ENCODE results near the gene YES1. TPM values are rescaled to one million over a fixed set of nuclear protein-coding genes. Genes with fewer than 3 reads are reported as not detected.

The YES1 gene
- total RNA-seq, 1 donor from 2014 or later = 56.0 TPM

GRCh38 chr18:709771-710170, 102.3 kb downstream of the YES1 start:
- Histone ChIP-seq H3K9me3 (no peaks in the 10 kb centered on the region), H3K4me3 (no peak overlapping the region), H3K36me3 (peaks cover 17% of the 10 kb centered on the region), H3K4me1 (peaks cover 18% of the 10 kb centered on the region), H3K27me3 (no peaks in the 10 kb centered on the region), H3K27ac (no peak overlapping the region)
- no peak for TF ChIP-seq CTCF (IDR thresholded peaks at IDR 0.05)
- no peak for ATAC-seq
- no peak for DNase-seq
- intact Hi-C loops (cut with DNase I) = no loop called here

- Histone ChIP-seq H3K27ac (no peak overlapping the region), H3K4me3 (no peak overlapping the region), H3K36me3 (peaks cover 22% of the 10 kb centered on the region), H3K9me3 (no peaks in the 10 kb centered on the region), H3K4me1 (peaks cover 18% of the 10 kb centered on the region), H3K27me3 (no peaks in the 10 kb centered on the region)
- no peak for TF ChIP-seq CTCF (IDR thresholded peaks at IDR 0.05)
- intact Hi-C loops (cut with DNase I) = no loop called here
- DNase-seq (no peak), ATAC-seq (no peak)
These were observed 103.9 kb downstream of the YES1 start for GRCh38 chr18:708096-708495.

GRCh38 chr18:706405-706804, 105.6 kb downstream of the YES1 start:
- Histone ChIP-seq H3K27ac (no peak overlapping the region), H3K4me3 (no peak overlapping the region), H3K36me3 (peaks cover 22% of the 10 kb centered on the region), H3K4me1 (peaks cover 16% of the 10 kb centered on the region), H3K9me3 (no peaks in the 10 kb centered on the region), H3K27me3 (no peaks in the 10 kb centered on the region)
- intact Hi-C loops (cut with DNase I) = no loop called here
- DNase-seq (no peak), ATAC-seq (no peak)
- TF ChIP-seq CTCF (IDR thresholded peaks at IDR 0.05) = no peak

- Histone ChIP-seq H3K9me3 (no peaks in the 10 kb centered on the region), H3K4me3 (no peak overlapping the region), H3K4me1 (no peaks in the 10 kb centered on the region), H3K27ac (no peak overlapping the region), H3K36me3 (peaks cover 22% of the 10 kb centered on the region), H3K27me3 (no peaks in the 10 kb centered on the region)
- no peak for DNase-seq
- intact Hi-C loops (cut with DNase I) = no loop called here
- TF ChIP-seq CTCF (IDR thresholded peaks at IDR 0.05) = no peak
- peak; percentile 34 for ATAC-seq
These were observed 108.7 kb downstream of the YES1 start for GRCh38 chr18:703213-703967.

- Histone ChIP-seq H3K27me3 (no peaks in the 10 kb centered on the region), H3K9me3 (no peaks in the 10 kb centered on the region), H3K36me3 (peaks cover 22% of the 10 kb centered on the region), H3K4me1 (no peaks in the 10 kb centered on the region), H3K4me3 (no peak overlapping the region), H3K27ac (no peak overlapping the region)
- DNase-seq (no peak), ATAC-seq (peak; percentile 60)
- intact Hi-C loops (cut with DNase I) = no loop called here
- peak; percentile 9 for TF ChIP-seq CTCF (IDR thresholded peaks at IDR 0.05)
These were observed 114.2 kb downstream of the YES1 start for GRCh38 chr18:697800-698199.
